H9 (cell line): ENCODE measurements around the gene ARHGAP15. TPM values are rescaled to one million over a fixed set of nuclear protein-coding genes. Genes with fewer than 3 reads are reported as not detected.

Experiments used
- DNase-seq: peaks from one replicate; pipeline ENCODE4 v3.0.0-alpha.2; 2017
- H2AFZ ChIP-seq: one replicate; pipeline ENCODE4 v1.6.1; 2013; ENCODE audit warnings: mild to moderate bottlenecking, low read length, control low read depth, moderate library complexity
- H2AK5ac ChIP-seq: 2 replicates; pipeline ENCODE4 v1.6.1; 2013; ENCODE audit warnings: low read length, control low read depth, mixed read lengths; ENCODE audit not compliant: insufficient read length
- H2BK120ac ChIP-seq: one replicate; pipeline ENCODE4 v1.6.1; 2013; ENCODE audit warnings: low read depth, mild to moderate bottlenecking, low read length, control low read depth, inconsistent platforms; ENCODE audit not compliant: poor library complexity, severe bottlenecking
- H2BK12ac ChIP-seq: 2 replicates; pipeline ENCODE4 v1.6.1; 2013; ENCODE audit warnings: low read length, control low read depth, mixed read lengths, low read depth; ENCODE audit not compliant: insufficient read length
- H2BK15ac ChIP-seq: 2 replicates; pipeline ENCODE4 v1.6.1; 2013; ENCODE audit warnings: low read depth, low read length, control low read depth
- H2BK20ac ChIP-seq: one replicate; pipeline ENCODE4 v1.6.1; 2013; ENCODE audit warnings: low read depth, mild to moderate bottlenecking, low read length, control low read depth, inconsistent platforms; ENCODE audit not compliant: poor library complexity, severe bottlenecking
- H2BK5ac ChIP-seq: 2 replicates; pipeline ENCODE4 v1.6.1; 2013; ENCODE audit warnings: low read length, control low read depth, mixed read lengths; ENCODE audit not compliant: insufficient read length
- H3K14ac ChIP-seq: 2 replicates; pipeline ENCODE4 v1.6.1; 2013; ENCODE audit warnings: low read length, control low read depth; ENCODE audit not compliant: insufficient read depth
- H3K18ac ChIP-seq: 2 replicates; pipeline ENCODE4 v1.6.1; 2013; ENCODE audit warnings: low read depth, mild to moderate bottlenecking, mixed read lengths, low read length, control low read depth; ENCODE audit not compliant: insufficient read length
- H3K23ac ChIP-seq: 2 replicates; pipeline ENCODE4 v1.6.1; 2013; ENCODE audit warnings: low read length, control low read depth, mixed read lengths, low read depth; ENCODE audit not compliant: insufficient read length
- H3K23me2 ChIP-seq: 2 replicates; pipeline ENCODE4 v1.6.1; 2013; ENCODE audit warnings: low read depth, mild to moderate bottlenecking, mixed read lengths, low read length, control low read depth; ENCODE audit not compliant: insufficient read length, poor library complexity, severe bottlenecking
- H3K27ac ChIP-seq: 2 replicates; pipeline ENCODE4 v1.5.1; 2013; ENCODE audit warnings: low read length, control low read depth, mixed read lengths, low read depth; ENCODE audit not compliant: insufficient read length
- H3K27me3 ChIP-seq: 2 replicates; pipeline ENCODE4 v1.6.1; 2013; ENCODE audit warnings: low read length, control low read depth, inconsistent platforms; ENCODE audit not compliant: insufficient read depth
- H3K4ac ChIP-seq: 2 replicates; pipeline ENCODE4 v1.6.1; 2013; ENCODE audit warnings: low read depth, mild to moderate bottlenecking, control low read depth, inconsistent platforms, low read length, moderate library complexity
- H3K4me1 ChIP-seq: 2 replicates; pipeline ENCODE4 v1.6.1; 2013; ENCODE audit warnings: low read length, control low read depth, inconsistent platforms; ENCODE audit not compliant: insufficient read depth
- H3K4me2 ChIP-seq: 2 replicates; pipeline ENCODE4 v1.6.1; 2013; ENCODE audit warnings: low read length, control low read depth, mixed read lengths; ENCODE audit not compliant: insufficient read length, insufficient read depth
- H3K56ac ChIP-seq: 2 replicates; pipeline ENCODE4 v1.6.1; 2013; ENCODE audit warnings: low read depth, mild to moderate bottlenecking, mixed read lengths, low read length, control low read depth; ENCODE audit not compliant: insufficient read length
- H3K79me1 ChIP-seq: 2 replicates; pipeline ENCODE4 v1.6.1; 2013; ENCODE audit warnings: low read depth, mild to moderate bottlenecking, moderate library complexity, low read length, control low read depth, inconsistent platforms; ENCODE audit not compliant: insufficient read depth, poor library complexity, severe bottlenecking
- H3K79me2 ChIP-seq: 2 replicates; pipeline ENCODE4 v1.6.1; 2013; ENCODE audit warnings: low read length, control low read depth, inconsistent platforms; ENCODE audit not compliant: insufficient read depth
- H3K9ac ChIP-seq: 2 replicates; pipeline ENCODE4 v1.6.1; 2013; ENCODE audit warnings: low read length, control low read depth, mixed read lengths; ENCODE audit not compliant: insufficient read length; ENCODE audit errors: extremely low read depth
- H3K9me3 ChIP-seq: one replicate; pipeline ENCODE4 v1.6.1; 2013; ENCODE audit warnings: low read depth, low read length, inconsistent platforms; ENCODE audit not compliant: control insufficient read depth
- H3T11ph ChIP-seq: one replicate; pipeline ENCODE4 v1.6.1; 2013; ENCODE audit warnings: mild to moderate bottlenecking, low read length, control low read depth, inconsistent platforms
- H4K20me1 ChIP-seq: one replicate; pipeline ENCODE4 v1.6.1; 2013; ENCODE audit not compliant: control insufficient read depth, insufficient read length, insufficient read depth
- H4K5ac ChIP-seq: 2 replicates; pipeline ENCODE4 v1.6.1; 2013; ENCODE audit warnings: low read depth, mild to moderate bottlenecking, mixed read lengths, low read length, control low read depth; ENCODE audit not compliant: insufficient read length
- H4K8ac ChIP-seq: replicated peaks from 2 replicates; pipeline ENCODE4 v1.6.1; 2013; ENCODE audit warnings: low read length, control low read depth, mixed read lengths, low read depth; ENCODE audit not compliant: insufficient read length
- H4K91ac ChIP-seq: 2 replicates; pipeline ENCODE4 v1.6.1; 2013; ENCODE audit warnings: low read depth, mild to moderate bottlenecking, moderate library complexity, mixed read lengths, low read length, control low read depth; ENCODE audit not compliant: insufficient read length
- H3K27ac Mint-ChIP-seq, 3 experiments: 2 replicates in 2 of 3; 3 replicates in 1 of 3; pipeline ENCODE4 v1.8.0; 2020 to 2021; ENCODE audit warnings: mixed read lengths in 3 of 3, mild to moderate bottlenecking in 1 of 3, moderate library complexity in 1 of 3
- H3K27me3 Mint-ChIP-seq: 2 replicates; pipeline ENCODE4 v1.8.0; 2021; ENCODE audit warnings: low read depth, mild to moderate bottlenecking, moderate library complexity, mixed read lengths
- H3K36me3 Mint-ChIP-seq, 3 experiments: 2 replicates in 2 of 3; 3 replicates in 1 of 3; pipeline ENCODE4 v1.8.0; 2020 to 2021; ENCODE audit warnings: low read depth in 3 of 3, mixed read lengths in 3 of 3; ENCODE audit not compliant: insufficient read depth in 1 of 3
- H3K4me1 Mint-ChIP-seq, 2 experiments: 2 replicates each; pipeline ENCODE4 v1.8.0; 2020; ENCODE audit warnings: mixed read lengths in 2 of 2
- H3K4me3 Mint-ChIP-seq, 2 experiments: 2 replicates in 1 of 2; 3 replicates in 1 of 2; pipeline ENCODE4 v1.8.0; 2020 to 2021; ENCODE audit warnings: mild to moderate bottlenecking in 2 of 2, mixed read lengths in 2 of 2, moderate library complexity in 1 of 2
- H3K9me3 Mint-ChIP-seq, 2 experiments: 2 replicates in 1 of 2; 3 replicates in 1 of 2; pipeline ENCODE4 v1.8.0; 2020; ENCODE audit warnings: mild to moderate bottlenecking in 2 of 2, mixed read lengths in 2 of 2, moderate library complexity in 1 of 2
- CTCF ChIP-seq: fragments of 200-600 bp; sonication (generic); conservative IDR thresholded peaks from 3 replicates; pipeline ENCODE4 v1.8.0; 2021; ENCODE audit warnings: antibody characterized with exemption, mild to moderate bottlenecking
- total RNA-seq: library from RNA; stranded (reverse); gene quantifications from 2 replicates; pipeline ENCODE4 v1.2.1, GENCODE V29; 2021

ARHGAP15 gene
- total RNA-seq, 1 experiment from 2014 or later, result not detected

GRCh38 chr2:143460382-143460781 lies 331.2 kb downstream of the ARHGAP15 start:
- no peaks in the 10 kb centered on the region for H3K23me2 ChIP-seq
- Mint-ChIP-seq H3K4me1 (peaks cover 0 to 6% of the 10 kb centered on the region in 2 experiments; a peak in 2 of 4 replicates), H3K27ac (no peak overlapping the region), H3K9me3 (no peaks in the 10 kb centered on the region; a peak in 1 of 5 replicates), H3K27me3 (no peaks in the 10 kb centered on the region), H3K36me3 (no peaks in the 10 kb centered on the region; a peak in 1 of 7 replicates), H3K4me3 (no peak overlapping the region)
- TF ChIP-seq CTCF, result no peak
- no peak for DNase-seq
- H3K4ac ChIP-seq, result no peak overlapping the region
- H4K91ac ChIP-seq, result no peak overlapping the region
- H2BK20ac ChIP-seq, result no peak overlapping the region
- no peak overlapping the region for H4K8ac ChIP-seq
- no peaks in the 10 kb centered on the region for H3K9me3 ChIP-seq
- H4K5ac ChIP-seq, result no peak overlapping the region
- H4K20me1 ChIP-seq, result no peaks in the 10 kb centered on the region
- H3K14ac ChIP-seq, result no peak overlapping the region
- no peaks in the 10 kb centered on the region for H3K4me1 ChIP-seq
- no peaks in the 10 kb centered on the region for H3K79me1 ChIP-seq
- no peak overlapping the region for H2BK120ac ChIP-seq
- no peak overlapping the region for H2BK5ac ChIP-seq
- H3K23ac ChIP-seq, result no peak overlapping the region
- H3K27ac ChIP-seq, result no peak overlapping the region
- H2BK15ac ChIP-seq, result no peak overlapping the region
- H3K56ac ChIP-seq, result no peak overlapping the region
- no peak overlapping the region for H3K9ac ChIP-seq
- no peaks in the 10 kb centered on the region for H3K27me3 ChIP-seq
- no peaks in the 10 kb centered on the region for H3K79me2 ChIP-seq
- H3K18ac ChIP-seq, result no peak overlapping the region
- no peak overlapping the region for H3T11ph ChIP-seq
- H2BK12ac ChIP-seq, result no peak overlapping the region
- H3K4me2 ChIP-seq, result no peak overlapping the region
- H2AFZ ChIP-seq, result no peak overlapping the region
- H2AK5ac ChIP-seq, result no peak overlapping the region
